ENCODE measurements around the gene STIM2.

The STIM2 gene

GRCh38 chr4:26815199-26815598 lies 45.4 kb upstream of the STIM2 start:
- Histone ChIP-seq H2BK12ac (ENCODE audit: low read length in 2 of 2) (no peak overlapping the region), H4K91ac (ENCODE audit: low read length) (no peak overlapping the region), H3K9ac (ENCODE audit: low read length) (no peak overlapping the region), H3K4me1 (ENCODE audit: control insufficient read depth, insufficient read depth, low read depth, low read length) (no peaks in the 10 kb centered on the region), H3K36me3 (ENCODE audit: control insufficient read depth in 1 of 2, insufficient read depth in 2 of 2, low read depth in 1 of 2, low read length in 2 of 2) (no peaks in the 10 kb centered on the region), H2BK5ac (ENCODE audit: low read depth, low read length, poor library complexity, severe bottlenecking) (no peak overlapping the region), H3K9me3 (ENCODE audit: control insufficient read depth, low read length) (no peaks in the 10 kb centered on the region), H3K23ac (ENCODE audit: low read length in 2 of 2) (no peak overlapping the region), H3K4me3 (ENCODE audit: insufficient read depth in 1 of 2, low read depth in 1 of 2, low read length in 2 of 2) (no peak overlapping the region), H2BK120ac (ENCODE audit: low read depth, low read length) (no peak overlapping the region), H3K27ac (ENCODE audit: low read length, poor library complexity, severe bottlenecking) (no peak overlapping the region), H3K4me2 (ENCODE audit: low read length, poor library complexity, severe bottlenecking) (no peak overlapping the region), H2BK15ac (ENCODE audit: low read depth, poor library complexity, severe bottlenecking) (no peak overlapping the region), H3K14ac (ENCODE audit: low read length in 2 of 2) (no peak overlapping the region), H3K79me1 (replicated peaks; ENCODE audit: low read length, poor library complexity, severe bottlenecking) (no peaks in the 10 kb centered on the region), H2AK5ac (ENCODE audit: low read length, severe bottlenecking) (no peak overlapping the region), H3K18ac (ENCODE audit: low read depth in 1 of 2, low read length in 2 of 2) (no peak overlapping the region), H4K8ac (ENCODE audit: low read length) (no peak overlapping the region), H3K4ac (ENCODE audit: low read depth in 1 of 2, low read length in 2 of 2) (no peak overlapping the region), H2AFZ (ENCODE audit: low read depth, low read length) (no peak overlapping the region), H3K27me3 (ENCODE audit: control insufficient read depth in 1 of 2, insufficient read depth in 1 of 2, low read length in 2 of 2) (no peaks in the 10 kb centered on the region)
- DNase-seq: no peak

- no peak for DNase-seq
- Histone ChIP-seq H3K79me1 (replicated peaks; ENCODE audit: low read length, poor library complexity, severe bottlenecking) (no peaks in the 10 kb centered on the region), H2BK15ac (ENCODE audit: low read depth, poor library complexity, severe bottlenecking) (no peak overlapping the region), H2BK12ac (ENCODE audit: low read length in 2 of 2) (no peak overlapping the region), H3K4ac (ENCODE audit: low read depth in 1 of 2, low read length in 2 of 2) (no peak overlapping the region), H3K9me3 (ENCODE audit: control insufficient read depth, low read length) (no peaks in the 10 kb centered on the region), H3K4me2 (ENCODE audit: low read length, poor library complexity, severe bottlenecking) (no peak overlapping the region), H4K91ac (ENCODE audit: low read length) (no peak overlapping the region), H3K9ac (ENCODE audit: low read length) (no peak overlapping the region), H3K27me3 (ENCODE audit: control insufficient read depth in 1 of 2, insufficient read depth in 1 of 2, low read length in 2 of 2) (no peaks in the 10 kb centered on the region), H3K4me1 (ENCODE audit: control insufficient read depth, insufficient read depth, low read depth, low read length) (no peaks in the 10 kb centered on the region), H2AFZ (ENCODE audit: low read depth, low read length) (no peak overlapping the region), H3K23ac (ENCODE audit: low read length in 2 of 2) (no peak overlapping the region), H3K18ac (ENCODE audit: low read depth in 1 of 2, low read length in 2 of 2) (no peak overlapping the region), H3K4me3 (ENCODE audit: insufficient read depth in 1 of 2, low read depth in 1 of 2, low read length in 2 of 2) (no peak overlapping the region), H2BK5ac (ENCODE audit: low read depth, low read length, poor library complexity, severe bottlenecking) (no peak overlapping the region), H3K14ac (ENCODE audit: low read length in 2 of 2) (no peak overlapping the region), H2BK120ac (ENCODE audit: low read depth, low read length) (no peak overlapping the region), H3K36me3 (ENCODE audit: control insufficient read depth in 1 of 2, insufficient read depth in 2 of 2, low read depth in 1 of 2, low read length in 2 of 2) (no peaks in the 10 kb centered on the region), H2AK5ac (ENCODE audit: low read length, severe bottlenecking) (no peak overlapping the region), H3K27ac (ENCODE audit: low read length, poor library complexity, severe bottlenecking) (no peak overlapping the region), H4K8ac (ENCODE audit: low read length) (no peak overlapping the region)
- WGBS: 91% methylated on average over 4 of the region's 5 CpGs
These were observed 44.9 kb upstream of the STIM2 start for GRCh38 chr4:26815706-26816105.

- 62% methylated on average over 4 of the region's 4 CpGs for WGBS
- no peaks in the 10 kb centered on the region for H3K79me1 ChIP-seq (replicated peaks; ENCODE audit: low read length, poor library complexity, severe bottlenecking)
- no peak overlapping the region for H3K23ac ChIP-seq (ENCODE audit: low read length in 2 of 2)
- no peak overlapping the region for H2BK5ac ChIP-seq (ENCODE audit: low read depth, low read length, poor library complexity, severe bottlenecking)
- H3K4me3 ChIP-seq (ENCODE audit: insufficient read depth in 1 of 2, low read depth in 1 of 2, low read length in 2 of 2): no peak overlapping the region
- H3K9me3 ChIP-seq (ENCODE audit: control insufficient read depth, low read length): no peaks in the 10 kb centered on the region
- H2BK12ac ChIP-seq (ENCODE audit: low read length in 2 of 2): no peak overlapping the region
- H2AFZ ChIP-seq (ENCODE audit: low read depth, low read length): no peak overlapping the region
- no peaks in the 10 kb centered on the region for H3K4me1 ChIP-seq (ENCODE audit: control insufficient read depth, insufficient read depth, low read depth, low read length)
- no peak overlapping the region for H3K14ac ChIP-seq (ENCODE audit: low read length in 2 of 2)
- H3K4ac ChIP-seq (ENCODE audit: low read depth in 1 of 2, low read length in 2 of 2): no peak overlapping the region
- no peak overlapping the region for H2BK120ac ChIP-seq (ENCODE audit: low read depth, low read length)
- no peak overlapping the region for H3K4me2 ChIP-seq (ENCODE audit: low read length, poor library complexity, severe bottlenecking)
- H4K91ac ChIP-seq (ENCODE audit: low read length): no peak overlapping the region
- no peak overlapping the region for H3K9ac ChIP-seq (ENCODE audit: low read length)
- H3K27ac ChIP-seq (ENCODE audit: low read length, poor library complexity, severe bottlenecking): no peak overlapping the region
- DNase-seq: no peak
- no peaks in the 10 kb centered on the region for H3K36me3 ChIP-seq (ENCODE audit: control insufficient read depth in 1 of 2, insufficient read depth in 2 of 2, low read depth in 1 of 2, low read length in 2 of 2)
- H2AK5ac ChIP-seq (ENCODE audit: low read length, severe bottlenecking): no peak overlapping the region
- H3K27me3 ChIP-seq (ENCODE audit: control insufficient read depth in 1 of 2, insufficient read depth in 1 of 2, low read length in 2 of 2): no peaks in the 10 kb centered on the region
- no peak overlapping the region for H3K18ac ChIP-seq (ENCODE audit: low read depth in 1 of 2, low read length in 2 of 2)
- H4K8ac ChIP-seq (ENCODE audit: low read length): no peak overlapping the region
- no peak overlapping the region for H2BK15ac ChIP-seq (ENCODE audit: low read depth, poor library complexity, severe bottlenecking)
These were observed 41.6 kb upstream of the STIM2 start for GRCh38 chr4:26819026-26819425.

GRCh38 chr4:26819478-26820095 lies 41.1 kb upstream of the STIM2 start:
- Histone ChIP-seq H2AK5ac (ENCODE audit: low read length, severe bottlenecking) (no peak overlapping the region), H3K14ac (ENCODE audit: low read length in 2 of 2) (no peak overlapping the region), H2AFZ (ENCODE audit: low read depth, low read length) (no peak overlapping the region), H3K4ac (ENCODE audit: low read depth in 1 of 2, low read length in 2 of 2) (no peak overlapping the region), H3K27me3 (ENCODE audit: control insufficient read depth in 1 of 2, insufficient read depth in 1 of 2, low read length in 2 of 2) (no peaks in the 10 kb centered on the region), H3K18ac (ENCODE audit: low read depth in 1 of 2, low read length in 2 of 2) (no peak overlapping the region), H4K91ac (ENCODE audit: low read length) (no peak overlapping the region), H3K4me2 (ENCODE audit: low read length, poor library complexity, severe bottlenecking) (no peak overlapping the region), H2BK120ac (ENCODE audit: low read depth, low read length) (no peak overlapping the region), H2BK5ac (ENCODE audit: low read depth, low read length, poor library complexity, severe bottlenecking) (no peak overlapping the region), H2BK15ac (ENCODE audit: low read depth, poor library complexity, severe bottlenecking) (no peak overlapping the region), H3K4me3 (ENCODE audit: insufficient read depth in 1 of 2, low read depth in 1 of 2, low read length in 2 of 2) (no peak overlapping the region), H3K4me1 (ENCODE audit: control insufficient read depth, insufficient read depth, low read depth, low read length) (no peaks in the 10 kb centered on the region), H2BK12ac (ENCODE audit: low read length in 2 of 2) (no peak overlapping the region), H3K79me1 (replicated peaks; ENCODE audit: low read length, poor library complexity, severe bottlenecking) (no peaks in the 10 kb centered on the region), H3K9ac (ENCODE audit: low read length) (no peak overlapping the region), H4K8ac (ENCODE audit: low read length) (no peak overlapping the region), H3K9me3 (ENCODE audit: control insufficient read depth, low read length) (no peaks in the 10 kb centered on the region), H3K36me3 (ENCODE audit: control insufficient read depth in 1 of 2, insufficient read depth in 2 of 2, low read depth in 1 of 2, low read length in 2 of 2) (no peaks in the 10 kb centered on the region), H3K27ac (ENCODE audit: low read length, poor library complexity, severe bottlenecking) (no peak overlapping the region), H3K23ac (ENCODE audit: low read length in 2 of 2) (no peak overlapping the region)
- DNase-seq: no peak
- WGBS: 92% methylated on average over 3 of the region's 3 CpGs

All from mesenchymal stem cell (in vitro differentiated cells and primary cell).